Tibial artery (tissue), 4 donors: Measurements from ENCODE around the gene STARD3.

ENCODE experiments used
- DNase-seq, 2 donors: peaks; one replicate each; pipeline ENCODE4 v3.0.0-alpha.2; 2019
- H3K27ac ChIP-seq, 2 donors: fragments of 200-600 bp; sonication (generic) in 1 of 2; 1 replicate in 1 of 2; 2 replicates in 1 of 2; pipeline ENCODE4 v1.5.1; 2018 to 2019; ENCODE audit warnings: mild to moderate bottlenecking in 1 of 2
- H3K27me3 ChIP-seq, 2 donors: fragments of 200-600 bp; sonication (generic) in 1 of 2; one replicate each; pipeline versions ENCODE4 v1.5.1 to v1.6.0; 2016 to 2019
- H3K36me3 ChIP-seq, 3 donors: fragments of 200-600 bp; sonication (generic) in 2 of 3; one replicate each; pipeline ENCODE4 v1.5.1; 2016 to 2019; ENCODE audit warnings: mild to moderate bottlenecking in 2 of 3
- H3K4me1 ChIP-seq, 4 donors: fragments of 200-600 bp; sonication (generic) in 2 of 4; 1 replicate in 3 of 4; 2 replicates in 1 of 4; pipeline ENCODE4 v1.5.1; 2016 to 2019
- H3K4me3 ChIP-seq, 2 donors: fragments of 200-600 bp; sonication (generic) in 1 of 2; 1 replicate in 1 of 2; 2 replicates in 1 of 2; pipeline ENCODE4 v1.5.1; 2018 to 2019; ENCODE audit warnings: mild to moderate bottlenecking in 2 of 2
- H3K9me3 ChIP-seq, 3 donors: fragments of 200-600 bp; sonication (generic) in 1 of 3; one replicate each; pipeline ENCODE4 v1.5.1; 2016 to 2019
- CTCF ChIP-seq, 2 experiments: fragments of 200-600 bp in 1 of 2; fragments of 450-650 bp in 1 of 2; IDR thresholded peaks; one replicate each; pipeline ENCODE4 v1.5.1; 2017 to 2019; ENCODE audit warnings: antibody characterized with exemption in 2 of 2, mild to moderate bottlenecking in 1 of 2, moderate library complexity in 1 of 2
- intact Hi-C: fragments of 100-400 bp; cut with DNase I; formaldehyde crosslinking; loops from one replicate; pipeline ENCODE4 v1.15.0; 2023; ENCODE audit warnings: low total_unique reads

Gene STARD3

GRCh38 chr17:39669897-39670735 lies 33.2 kb downstream of the STARD3 start:
- Histone ChIP-seq H3K4me3 (no peak overlapping the region), H3K27ac (no peak overlapping the region), H3K36me3 (no peaks in the 10 kb centered on the region), H3K4me1 (peaks cover 7 to 68% (median 59%) of the 10 kb centered on the region in 4 donors), H3K9me3 (no peaks in the 10 kb centered on the region), H3K27me3 (no peaks in the 10 kb centered on the region)
- intact Hi-C loops = loop anchor here (5.0 kb wide), 1 partner anchor 33 kb away; the partner anchor contains the start of gene STARD3
- no peak for TF ChIP-seq CTCF (IDR thresholded peaks at IDR 0.05)
- DNase-seq = no peak

DNA sequence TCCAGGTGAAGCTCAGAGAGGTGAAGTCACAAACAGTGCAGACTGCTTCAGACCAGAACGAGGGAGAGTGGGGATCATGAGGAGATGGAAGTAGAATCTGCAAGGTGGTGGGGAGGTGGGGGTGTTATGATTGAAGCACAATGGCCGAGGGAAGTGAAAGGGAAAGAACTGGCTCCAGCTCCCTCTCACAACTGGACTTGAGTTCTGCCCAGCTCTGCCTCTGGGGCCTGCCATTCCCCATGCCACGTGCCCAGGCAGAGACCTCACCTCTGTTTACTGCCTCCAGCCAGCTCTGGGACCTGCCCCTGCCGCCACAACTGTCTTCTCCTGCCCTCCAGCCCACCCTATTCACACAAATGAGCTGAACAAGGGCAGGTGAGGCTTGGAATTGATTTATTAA lies 33.8 kb downstream of the STARD3 start:
- H3K27ac ChIP-seq = peak overlapping the region in 1 of 2 donors; percentile 18

DNA sequence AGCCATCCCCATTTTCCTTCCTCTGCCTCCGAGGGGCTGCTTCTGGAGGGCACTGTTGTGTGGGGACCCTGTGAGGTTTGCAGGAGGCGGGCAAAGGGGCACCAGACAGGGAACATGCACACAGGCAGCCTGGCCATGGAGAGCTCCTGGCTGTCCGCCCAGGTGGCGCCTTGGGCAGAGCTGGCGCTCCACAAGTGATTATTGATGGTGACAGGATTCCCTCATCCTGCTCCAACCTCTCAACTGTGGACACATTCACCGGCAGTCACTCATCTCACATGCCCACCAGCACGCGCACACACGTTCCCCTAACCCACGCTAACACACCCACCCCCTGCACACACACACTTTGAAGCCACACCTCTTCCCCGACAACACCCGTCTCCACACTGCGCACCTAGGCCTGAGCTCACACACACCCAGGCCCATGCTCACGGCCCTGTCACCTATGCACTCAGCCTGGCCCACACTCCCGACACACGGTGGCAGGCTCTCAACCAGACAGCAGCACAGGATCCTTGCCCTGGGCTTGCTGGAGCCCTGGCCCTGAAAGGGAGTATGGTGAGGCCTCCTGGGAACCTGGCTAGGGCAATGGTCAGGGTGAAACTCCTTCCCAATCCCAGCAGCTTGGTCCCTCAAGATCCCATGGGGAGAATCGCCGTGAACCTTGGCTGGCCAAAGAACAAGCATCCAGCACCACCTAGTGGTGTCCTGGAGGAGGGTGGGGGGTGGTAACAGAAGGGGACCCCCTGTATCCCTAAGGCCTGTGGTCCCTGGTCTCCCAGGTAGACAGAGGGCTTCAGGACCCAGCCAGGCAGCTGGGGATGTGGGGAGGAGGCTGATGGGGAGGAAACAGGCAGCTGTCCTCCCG lies 34.9 kb downstream of the STARD3 start:
- TF ChIP-seq CTCF (IDR thresholded peaks at IDR 0.05) = peak; percentile 64 to 66
- peak overlapping the region; percentile 39 to 51 for H3K27ac ChIP-seq
- no peaks in the 10 kb centered on the region for H3K27me3 ChIP-seq
- no peaks in the 10 kb centered on the region for H3K36me3 ChIP-seq
- no peak overlapping the region for H3K4me3 ChIP-seq
- no peaks in the 10 kb centered on the region for H3K9me3 ChIP-seq
- peaks cover 14 to 68% (median 59%) of the 10 kb centered on the region in 4 donors for H3K4me1 ChIP-seq
- intact Hi-C loops = loop anchor here (5.0 kb wide), 1 partner anchor 35 kb away; the partner anchor contains the start of gene STARD3
- DNase-seq = peak in 1 of 2 donors; percentile 71

More for the DNA sequence above, 33.8 kb downstream of the STARD3 start:
- intact Hi-C loops = loop anchor here (5.0 kb wide), 1 partner anchor 33 kb away; the partner anchor contains the start of gene STARD3
- peaks cover 8 to 68% (median 59%) of the 10 kb centered on the region in 4 donors for H3K4me1 ChIP-seq
- H3K36me3 ChIP-seq = no peaks in the 10 kb centered on the region
- H3K9me3 ChIP-seq = no peaks in the 10 kb centered on the region
- no peak overlapping the region for H3K4me3 ChIP-seq
- TF ChIP-seq CTCF (IDR thresholded peaks at IDR 0.05) = no peak
- H3K27me3 ChIP-seq = no peaks in the 10 kb centered on the region
- no peak for DNase-seq

GRCh38 chr17:39672522-39673334 lies 35.8 kb downstream of the STARD3 start:
- no peak for TF ChIP-seq CTCF (IDR thresholded peaks at IDR 0.05)
- no peak for DNase-seq
- Histone ChIP-seq H3K27me3 (no peaks in the 10 kb centered on the region), H3K27ac (peak overlapping the region; percentile 39 to 51), H3K4me3 (no peak overlapping the region), H3K36me3 (no peaks in the 10 kb centered on the region), H3K4me1 (peaks cover 10 to 67% (median 58%) of the 10 kb centered on the region in 4 donors), H3K9me3 (no peaks in the 10 kb centered on the region)
- intact Hi-C loops = loop anchor here (5.0 kb wide), 1 partner anchor 35 kb away; the partner anchor contains the start of gene STARD3
